Activated naive CD4-positive, alpha-beta T cell treated with anti-CD3 and anti-CD28 coated beads, Interleukin-2, amount 50 U/mL, for 16 hours (primary cell): ENCODE measurements around the gene PA2G4.
"Not testable (repeated sequence)": the region's sequence is repeated elsewhere in the genome, so short reads cannot be mapped to it uniquely, and the experiment has no call there.

Experiments used
- DNase-seq: peaks from one replicate; pipeline ENCODE4 v3.0.0-alpha.2; 2020

PA2G4 gene

DNA sequence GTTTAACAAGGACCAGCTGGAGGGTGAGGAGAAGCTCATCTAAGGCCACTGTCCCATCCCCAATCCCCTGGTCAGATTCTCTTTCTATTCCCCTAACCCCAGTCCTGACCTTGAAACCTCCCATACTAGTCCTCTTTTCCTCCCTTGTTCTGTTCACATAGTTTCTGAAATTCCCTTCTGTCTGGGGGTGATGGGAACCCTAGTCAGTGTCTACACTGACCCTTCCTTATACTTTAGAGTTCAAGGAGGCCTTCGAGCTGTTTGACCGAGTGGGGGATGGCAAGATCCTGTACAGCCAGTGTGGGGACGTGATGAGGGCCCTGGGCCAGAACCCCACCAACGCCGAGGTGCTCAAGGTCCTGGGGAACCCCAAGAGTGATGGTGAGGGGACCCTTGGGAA lies 50.5 kb downstream of the PA2G4 start:
- DNase-seq: no peak

DNA sequence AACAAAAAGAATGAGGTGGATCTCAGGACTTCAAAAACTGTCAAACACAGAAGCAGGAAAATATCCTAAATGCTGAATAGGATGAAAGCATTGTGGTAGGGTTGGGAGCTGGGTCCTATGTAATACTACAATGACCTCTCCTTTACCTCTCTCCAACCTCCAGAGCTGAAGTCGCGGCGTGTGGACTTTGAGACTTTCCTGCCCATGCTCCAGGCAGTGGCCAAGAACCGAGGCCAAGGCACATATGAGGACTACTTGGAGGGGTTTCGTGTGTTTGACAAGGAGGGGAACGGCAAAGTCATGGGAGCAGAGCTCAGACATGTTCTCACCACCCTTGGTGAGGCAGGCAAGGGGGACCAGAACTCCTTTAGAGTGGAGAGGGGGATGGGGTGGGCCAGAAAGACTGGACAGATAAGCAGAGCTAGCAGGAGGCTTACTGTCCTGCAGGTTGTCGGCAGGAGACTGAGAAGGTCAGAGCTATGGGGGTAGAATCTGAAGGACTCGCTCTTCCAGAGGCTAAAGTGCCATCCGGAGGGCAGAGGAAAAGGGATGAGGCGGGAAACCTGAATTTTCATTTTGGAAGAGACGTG lies 51.0 kb downstream of the PA2G4 start:
- DNase-seq: no peak

- not testable (repeated sequence) for DNase-seq
Measured at GRCh38 chr12:56156464-56157200, 52.3 kb downstream of the PA2G4 start.

DNA sequence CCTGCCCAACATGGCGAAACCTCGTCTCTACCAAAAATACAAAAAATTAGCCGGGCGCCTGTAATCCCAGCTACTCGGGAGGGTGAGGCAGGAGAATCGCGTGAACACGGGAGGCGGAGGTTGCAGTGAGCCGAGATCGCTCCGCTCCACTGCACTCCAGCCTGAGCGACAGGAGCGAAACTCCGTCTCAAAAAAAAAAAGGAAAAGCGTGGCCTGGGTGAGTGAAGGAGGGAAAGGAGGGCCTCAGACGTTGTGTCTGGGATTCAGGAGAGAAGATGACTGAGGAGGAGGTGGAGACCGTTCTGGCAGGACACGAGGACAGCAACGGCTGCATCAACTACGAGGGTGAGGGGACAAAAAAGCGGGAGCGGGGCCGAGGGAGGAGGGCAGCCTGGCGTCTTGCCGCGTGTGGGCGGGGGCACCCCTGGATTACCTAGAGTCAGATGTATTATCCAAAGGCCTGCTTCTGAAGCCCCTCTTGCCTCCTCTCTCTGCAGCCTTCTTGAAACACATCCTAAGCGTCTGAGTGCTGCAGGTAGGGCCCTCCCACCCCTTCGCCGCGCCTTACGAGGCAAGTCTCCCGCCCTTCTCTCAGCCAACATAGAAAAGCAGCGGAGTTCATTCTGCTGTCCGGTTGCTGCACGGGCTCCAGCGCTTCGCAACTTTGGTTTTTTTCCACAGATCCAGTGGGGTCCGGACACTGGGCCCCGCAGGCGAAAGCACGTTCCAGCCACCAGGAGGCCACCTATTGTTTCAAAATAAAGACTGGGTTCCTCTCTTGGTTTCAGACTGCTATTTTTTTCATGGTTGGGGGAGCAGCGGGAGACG lies 53.1 kb downstream of the PA2G4 start:
- DNase-seq: peak; percentile 56

DNA sequence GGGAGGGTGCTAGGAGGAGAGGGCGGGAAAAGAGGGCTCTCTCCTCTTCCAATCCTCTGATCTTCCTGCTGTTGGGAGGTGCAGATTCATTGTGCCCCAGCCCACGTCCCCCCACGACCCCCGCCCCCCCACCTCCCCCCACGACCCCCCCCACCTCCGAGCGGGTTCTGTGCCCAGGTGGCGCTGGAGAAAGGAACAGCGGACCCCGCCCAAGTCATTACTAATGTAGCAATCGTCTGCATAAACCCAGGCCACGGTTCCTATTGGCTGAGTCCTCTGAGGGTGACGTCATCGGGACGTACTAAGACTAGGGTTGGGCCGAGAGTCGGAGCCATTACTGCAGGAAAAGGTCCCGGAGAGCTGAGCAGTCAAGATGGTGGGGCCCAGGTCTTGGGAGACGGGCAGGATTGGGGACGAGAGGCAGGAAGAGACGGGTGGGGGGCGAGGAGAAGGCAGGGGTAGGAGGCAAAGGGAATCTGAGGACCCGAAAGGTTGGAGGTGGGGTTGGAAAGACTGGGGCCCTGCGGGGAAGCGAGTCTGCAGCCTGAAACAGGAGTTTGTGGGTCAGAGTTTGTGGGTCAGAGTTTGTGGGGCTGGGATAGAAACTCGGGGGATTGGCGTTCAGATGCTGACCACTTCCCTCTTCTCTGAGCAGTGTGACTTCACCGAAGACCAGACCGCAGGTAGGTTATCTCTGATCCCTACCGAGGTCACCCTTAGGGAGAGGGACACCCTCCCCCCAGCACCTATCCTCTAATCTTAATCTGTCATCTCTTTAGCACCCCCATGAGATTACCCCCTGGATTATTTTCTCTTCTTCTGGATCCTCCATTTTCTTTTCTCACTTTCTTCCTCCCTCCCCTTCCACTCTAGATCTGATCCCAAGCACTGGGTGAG lies 53.9 kb downstream of the PA2G4 start, which contains the start of gene MYL6:
MYL6 (plus strand) TSS at position 331 of the 897 bp plus-strand sequence; CDS start at position 374, 43 bp downstream.
- peak; percentile 87 for DNase-seq

GRCh38 chr12:56158926-56159461 lies 54.6 kb downstream of the PA2G4 start:
- no peak for DNase-seq

GRCh38 chr12:56159482-56160192 lies 55.3 kb downstream of the PA2G4 start:
- no peak for DNase-seq

- peak; percentile 51 for DNase-seq
Measured at GRCh38 chr12:56160193-56160763, 55.9 kb downstream of the PA2G4 start.

- DNase-seq: no peak
Measured at GRCh38 chr12:56160894-56161689, 56.7 kb downstream of the PA2G4 start.

- no peak for DNase-seq
Measured at GRCh38 chr12:56161690-56162351, 57.5 kb downstream of the PA2G4 start.

GRCh38 chr12:56162468-56163290 lies 58.3 kb downstream of the PA2G4 start:
- DNase-seq: no peak
